Choroid plexus epithelial cell (primary cell): ENCODE measurements around the gene KCTD12.

Experiments used
- DNase-seq: peaks from one replicate; pipeline ENCODE4 v3.0.0-alpha.2; 2010; ENCODE audit warnings: low read depth
- H3K4me3 ChIP-seq: 2 replicates; pipeline ENCODE4 v1.5.1; 2011; ENCODE audit warnings: low read depth, mild to moderate bottlenecking, control low read depth, low read length, moderate library complexity
- TF ChIP-seq, protein P1 (sequence below): conservative IDR thresholded peaks from 2 replicates; pipeline ENCODE4 v1.5.1; 2011; ENCODE audit warnings: low read depth, mild to moderate bottlenecking, control low read depth, inconsistent platforms, low read length, moderate library complexity

The KCTD12 gene

GRCh38 chr13:76861859-76862258 lies 24.3 kb downstream of the KCTD12 start:
- no peak overlapping the region for H3K4me3 ChIP-seq
- DNase-seq, result peak; percentile 26
- TF ChIP-seq, protein P1, sequence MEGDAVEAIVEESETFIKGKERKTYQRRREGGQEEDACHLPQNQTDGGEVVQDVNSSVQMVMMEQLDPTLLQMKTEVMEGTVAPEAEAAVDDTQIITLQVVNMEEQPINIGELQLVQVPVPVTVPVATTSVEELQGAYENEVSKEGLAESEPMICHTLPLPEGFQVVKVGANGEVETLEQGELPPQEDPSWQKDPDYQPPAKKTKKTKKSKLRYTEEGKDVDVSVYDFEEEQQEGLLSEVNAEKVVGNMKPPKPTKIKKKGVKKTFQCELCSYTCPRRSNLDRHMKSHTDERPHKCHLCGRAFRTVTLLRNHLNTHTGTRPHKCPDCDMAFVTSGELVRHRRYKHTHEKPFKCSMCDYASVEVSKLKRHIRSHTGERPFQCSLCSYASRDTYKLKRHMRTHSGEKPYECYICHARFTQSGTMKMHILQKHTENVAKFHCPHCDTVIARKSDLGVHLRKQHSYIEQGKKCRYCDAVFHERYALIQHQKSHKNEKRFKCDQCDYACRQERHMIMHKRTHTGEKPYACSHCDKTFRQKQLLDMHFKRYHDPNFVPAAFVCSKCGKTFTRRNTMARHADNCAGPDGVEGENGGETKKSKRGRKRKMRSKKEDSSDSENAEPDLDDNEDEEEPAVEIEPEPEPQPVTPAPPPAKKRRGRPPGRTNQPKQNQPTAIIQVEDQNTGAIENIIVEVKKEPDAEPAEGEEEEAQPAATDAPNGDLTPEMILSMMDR, result no peak

- no peak overlapping the region for H3K4me3 ChIP-seq
- no peak for DNase-seq
- TF ChIP-seq, protein P1, result no peak
These were observed 25.5 kb downstream of the KCTD12 start for GRCh38 chr13:76860706-76861105.

- TF ChIP-seq, protein P1, result no peak
- no peak overlapping the region for H3K4me3 ChIP-seq
- peak; percentile 37 for DNase-seq
These were observed 31.3 kb downstream of the KCTD12 start for GRCh38 chr13:76854894-76855293.

DNA sequence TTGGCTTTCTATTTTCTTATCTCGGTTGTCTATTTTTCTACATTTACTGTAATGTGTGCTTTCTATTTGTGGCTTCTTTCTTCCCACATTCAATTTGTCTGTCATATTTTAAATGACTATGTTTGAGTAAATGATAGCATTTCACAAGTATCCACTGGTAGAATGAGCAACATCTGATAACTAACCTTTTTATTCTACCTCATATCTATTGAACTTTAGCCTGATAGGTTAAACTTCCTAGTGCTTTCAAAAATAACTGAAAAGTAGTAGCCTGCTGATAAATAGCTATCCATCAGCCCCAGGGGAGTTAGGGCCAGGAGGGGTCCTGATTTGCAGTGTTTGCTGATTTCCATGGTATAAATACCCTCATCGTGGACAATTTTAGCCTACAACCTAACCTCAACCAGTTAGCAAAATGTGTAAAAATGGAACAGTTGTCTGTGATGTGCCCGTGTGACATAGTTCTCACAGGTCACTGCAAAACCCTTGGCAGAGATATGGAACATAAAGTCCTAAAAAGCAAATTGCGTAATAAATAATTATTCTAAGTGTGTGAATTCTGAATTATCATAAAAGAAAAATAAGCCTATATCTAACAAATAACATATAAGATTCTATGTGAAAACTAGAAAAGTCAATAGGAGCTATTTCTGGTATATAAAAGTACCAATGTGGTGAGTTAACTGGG lies 32.1 kb downstream of the KCTD12 start:
- TF ChIP-seq, protein P1, result no peak
- no peak overlapping the region for H3K4me3 ChIP-seq
- no peak for DNase-seq

- H3K4me3 ChIP-seq, result no peak overlapping the region
- DNase-seq, result no peak
- TF ChIP-seq, protein P1, result no peak
These were observed 32.7 kb downstream of the KCTD12 start for GRCh38 chr13:76853481-76853880.

- no peak overlapping the region for H3K4me3 ChIP-seq
- TF ChIP-seq, protein P1, result no peak
- DNase-seq, result peak; percentile 67
These were observed 33.2 kb downstream of the KCTD12 start for GRCh38 chr13:76852986-76853385.

DNA sequence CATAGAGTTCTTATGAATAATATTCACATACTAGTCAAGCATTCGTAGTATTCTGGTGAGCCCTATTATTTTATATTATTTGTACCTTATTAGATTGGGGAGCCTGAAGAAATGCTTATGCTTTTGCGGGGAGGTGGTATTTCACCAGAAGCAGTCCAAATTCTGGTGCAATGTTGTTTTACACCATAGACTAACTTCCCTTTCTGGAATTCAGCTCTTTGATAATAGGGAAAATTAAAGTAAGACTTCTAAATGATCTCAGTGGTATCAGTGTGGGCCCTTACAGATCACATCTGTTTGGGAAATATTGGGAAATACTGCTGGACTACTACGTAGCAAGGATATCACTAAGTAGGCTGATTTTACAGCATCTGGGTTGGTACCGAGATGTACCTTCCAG lies 34.2 kb downstream of the KCTD12 start:
- no peak overlapping the region for H3K4me3 ChIP-seq
- no peak for DNase-seq
- TF ChIP-seq, protein P1, result no peak
